NCI-H526 (cell line): ENCODE results near the gene GAS2.
A peak's percentile ranks its signal among the peaks of the same experiment; 100 is the strongest.

Source experiments
- DNase-seq, 2 experiments: peaks; one replicate each; lab custom pipeline; 2025; lab: John Stamatoyannopoulos, UW

Gene GAS2

GRCh38 chr11:22787551-22788162 lies 121.2 kb downstream of the GAS2 start:
- peak; percentile 49 to 81 for DNase-seq

DNA sequence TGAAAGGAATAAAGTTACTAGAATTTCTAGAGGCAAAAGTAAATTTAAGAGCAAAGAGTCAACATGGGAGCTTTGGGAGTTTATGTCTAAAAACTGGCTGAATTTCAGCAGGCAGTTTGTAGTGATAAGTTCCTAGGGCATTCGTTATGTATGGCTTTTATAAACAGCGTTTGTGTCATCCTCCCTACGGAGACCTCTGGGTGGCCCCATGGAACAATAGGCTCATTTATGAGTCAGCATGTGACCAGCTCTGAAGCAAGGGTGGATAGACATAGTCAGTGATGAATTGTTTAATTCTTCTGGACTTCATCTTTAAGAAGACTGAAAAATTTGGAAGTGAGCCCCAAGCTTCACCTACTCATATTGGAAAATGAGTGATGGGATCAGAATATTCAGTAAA lies 126.1 kb downstream of the GAS2 start:
- DNase-seq: peak; percentile 70 to 76

DNA sequence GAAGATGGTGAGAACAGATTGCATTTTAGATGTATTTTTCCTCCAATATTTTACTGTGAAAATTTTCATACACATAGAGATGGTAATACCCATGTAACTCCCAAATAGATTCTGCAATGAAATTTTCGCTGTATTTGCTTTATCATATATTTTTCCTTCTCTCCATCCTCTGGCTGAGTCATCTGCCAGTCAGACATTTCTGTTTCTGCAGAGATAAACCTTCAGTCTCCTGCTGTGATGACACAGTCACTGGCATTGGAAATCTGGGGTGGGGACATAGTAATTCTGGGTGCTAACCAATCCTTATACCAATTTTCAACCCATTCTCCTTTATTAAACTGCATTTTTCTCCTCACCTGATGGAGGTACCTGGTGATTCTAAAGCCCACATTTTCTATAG lies 129.5 kb downstream of the GAS2 start:
- no peak for DNase-seq

- no peak for DNase-seq
Observed at GRCh38 chr11:22797047-22797446, 130.6 kb downstream of the GAS2 start.

DNA sequence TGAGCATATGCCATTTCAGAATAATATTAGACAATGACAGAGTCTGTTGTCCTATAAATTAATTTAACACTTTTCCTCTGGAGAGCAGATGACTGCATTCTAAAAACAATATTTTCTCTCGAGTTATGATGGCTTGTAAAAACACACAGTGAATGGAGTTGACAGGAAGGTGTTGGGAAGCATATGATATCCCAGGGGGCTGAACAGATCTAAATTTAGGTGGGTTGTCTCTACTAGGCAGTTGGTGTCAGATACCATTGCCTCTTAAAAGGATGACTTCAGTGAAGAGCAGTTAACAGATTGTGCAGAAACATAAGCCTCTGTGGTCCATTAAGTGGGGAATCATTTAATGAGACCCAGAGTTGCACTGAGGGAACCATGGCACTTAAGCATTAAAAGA lies 132.5 kb downstream of the GAS2 start:
- DNase-seq: no peak

DNA sequence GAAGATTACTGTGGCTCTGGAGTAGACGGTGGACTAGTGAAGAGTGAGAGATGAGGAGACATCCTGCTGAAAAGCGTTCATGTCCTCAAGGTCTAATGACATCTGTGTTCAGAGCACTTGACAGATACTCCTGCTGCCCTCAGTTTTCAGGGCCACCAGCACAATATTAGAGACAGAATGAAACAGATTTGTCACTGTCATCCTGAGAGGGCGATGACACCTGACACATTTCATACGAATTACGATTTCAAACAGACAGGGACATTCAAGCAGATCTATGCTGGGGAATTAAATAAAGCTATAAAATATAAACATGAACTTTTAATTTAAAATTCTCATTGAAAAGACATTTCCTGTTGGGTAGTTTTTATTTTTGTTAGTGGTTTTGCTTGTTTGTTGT lies 134.1 kb downstream of the GAS2 start:
- no peak for DNase-seq

DNA sequence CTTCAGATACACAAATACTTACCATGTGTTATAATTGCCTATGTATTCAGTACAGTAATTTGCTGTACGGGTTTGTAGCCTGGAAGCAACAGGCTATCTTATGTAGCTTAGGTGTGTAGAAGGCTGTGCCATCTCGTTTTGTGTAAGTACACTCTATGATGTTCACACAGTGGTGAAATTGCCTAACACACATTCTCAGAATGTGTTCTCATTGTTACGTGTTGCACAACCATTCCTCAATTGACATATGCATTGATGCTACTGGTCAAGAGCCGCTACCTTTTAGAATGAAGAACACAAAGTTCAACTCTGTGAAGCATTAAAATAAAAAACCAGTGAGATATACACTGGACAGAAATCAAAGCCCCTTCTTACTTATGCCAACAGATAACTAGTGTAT lies 136.4 kb downstream of the GAS2 start:
- DNase-seq: no peak

DNA sequence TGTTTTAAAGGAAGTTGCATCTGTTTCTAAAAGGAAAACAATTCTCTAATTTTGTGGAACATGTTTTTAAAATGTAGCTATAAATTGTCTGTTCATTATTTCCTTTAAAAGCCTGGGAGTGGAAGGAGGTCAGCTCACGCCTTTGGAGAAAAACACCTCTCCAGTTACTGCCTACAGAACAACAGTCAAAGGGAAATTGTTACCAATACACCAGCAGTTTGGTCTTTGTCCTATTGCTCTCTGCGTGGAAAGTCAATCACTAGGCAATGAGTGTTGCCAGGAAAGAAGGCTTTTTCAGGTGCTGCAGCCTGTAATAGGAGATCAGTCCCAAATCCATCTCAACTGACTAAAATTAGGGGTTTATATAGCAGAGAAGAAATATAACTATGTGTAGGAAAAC lies 141.0 kb downstream of the GAS2 start:
- DNase-seq: no peak

DNA sequence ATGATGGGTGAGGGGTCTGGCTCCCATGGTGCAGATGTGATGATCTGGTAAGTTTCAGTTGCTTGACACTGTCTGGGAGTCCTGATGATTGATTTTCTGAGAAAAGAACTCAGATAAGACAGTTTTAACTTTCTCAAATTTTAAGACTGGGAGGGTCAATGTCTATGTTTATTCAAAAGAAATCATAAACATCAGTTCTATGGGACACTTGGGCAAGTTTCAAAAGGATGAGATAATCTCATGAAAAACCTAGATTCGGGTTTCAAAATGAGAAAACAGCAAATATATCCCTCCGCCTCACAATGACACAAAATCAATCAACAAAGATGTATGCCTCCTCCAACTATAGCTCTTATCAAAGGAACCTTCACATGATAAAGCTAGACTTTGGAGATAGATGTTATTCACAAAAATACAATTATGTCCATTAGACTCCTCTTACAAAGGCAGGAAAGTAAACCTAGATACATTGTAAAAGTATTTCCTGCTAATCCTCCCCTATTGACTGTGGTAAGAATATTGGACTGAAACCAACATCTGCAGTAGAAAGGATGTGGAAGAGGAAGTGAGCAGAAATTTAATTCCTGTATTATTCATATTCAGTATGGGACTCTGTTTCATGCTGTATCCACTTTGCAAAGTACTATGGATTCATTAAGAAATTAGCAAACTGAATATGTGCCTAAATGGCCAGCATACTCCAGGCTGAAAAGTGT lies 141.6 kb downstream of the GAS2 start:
- no peak for DNase-seq

DNA sequence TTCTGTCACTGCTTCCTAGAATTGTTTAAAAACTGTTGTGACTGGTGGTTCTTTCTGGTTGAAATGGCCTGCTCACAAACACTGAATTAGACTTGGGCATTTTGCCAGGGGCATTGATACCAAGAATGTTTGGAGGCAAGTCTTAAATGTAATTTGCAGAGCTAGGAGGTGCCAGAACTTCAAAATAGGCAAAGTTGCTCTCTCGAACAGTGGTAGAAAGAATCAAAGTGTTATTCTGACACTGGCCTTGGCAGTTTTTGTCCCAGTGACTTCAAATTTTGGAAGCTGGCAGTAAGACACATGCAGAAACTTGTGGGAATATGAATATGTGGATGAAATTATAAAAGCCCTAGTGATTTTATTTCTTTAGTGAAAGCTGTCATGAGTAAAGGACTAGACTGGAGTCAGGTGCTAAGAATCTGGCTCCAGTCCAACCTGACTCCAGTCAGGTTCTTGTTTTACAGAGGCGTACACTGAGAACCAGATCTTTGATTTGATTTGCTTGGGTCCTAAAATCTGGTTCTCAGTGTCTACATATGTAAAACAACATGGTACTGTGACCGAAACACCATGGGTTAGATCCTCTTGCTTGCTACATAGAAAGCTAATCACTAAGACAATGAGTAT lies 142.3 kb downstream of the GAS2 start:
- no peak for DNase-seq

- DNase-seq: no peak
Observed at GRCh38 chr11:22809893-22810292, 143.5 kb downstream of the GAS2 start.

GRCh38 chr11:22822203-22822602 lies 155.8 kb downstream of the GAS2 start:
- DNase-seq: no peak

- DNase-seq: peak; percentile 43 to 50
Observed at GRCh38 chr11:22828373-22828772, 162.0 kb downstream of the GAS2 start.

DNA sequence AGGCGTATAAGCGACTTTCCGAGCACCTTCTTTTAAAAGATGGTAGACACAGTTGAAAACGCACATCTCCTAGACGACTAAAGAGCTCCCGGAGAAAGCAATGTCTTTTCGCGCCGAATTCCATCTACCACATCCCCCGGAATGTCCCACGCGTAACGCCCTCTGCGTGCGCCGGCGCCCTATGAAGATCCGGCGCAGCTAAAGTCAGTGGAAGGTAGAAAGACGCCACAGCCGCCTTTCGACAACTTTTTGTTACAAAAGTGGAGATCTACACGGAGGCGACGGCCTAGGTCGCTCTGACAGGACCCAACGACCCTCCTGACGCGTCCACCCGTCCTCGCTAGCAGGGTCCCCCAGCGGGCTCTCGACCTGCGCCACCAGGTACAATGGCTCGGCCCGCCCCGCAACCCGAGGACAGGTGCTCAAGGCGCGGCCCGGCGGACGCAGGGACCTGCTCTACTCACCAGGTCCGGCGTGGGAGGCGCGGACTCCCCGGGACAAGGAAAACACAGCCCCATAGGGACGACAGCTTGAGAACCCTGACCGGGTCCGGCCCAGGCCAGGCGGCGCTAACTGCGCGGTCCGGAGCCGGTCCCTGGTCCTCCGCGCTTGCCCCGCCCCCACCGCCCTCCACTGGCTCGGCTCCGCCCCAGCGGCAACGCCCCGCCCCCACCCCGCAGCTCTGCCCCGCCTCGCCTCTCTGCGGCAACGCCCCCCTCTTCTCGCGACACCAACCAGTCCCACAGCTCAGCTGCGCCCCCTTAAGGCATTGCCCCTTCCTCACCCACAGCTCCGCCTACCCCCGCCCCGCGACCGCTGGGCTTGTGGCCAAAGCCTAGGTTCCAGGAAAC lies 163.0 kb downstream of the GAS2 start, which contains the start of gene SVIP:
Gene SVIP, minus strand, starts transcription at position 571 of the 851 bp plus-strand sequence. Its CDS starts 53 bp downstream, at position 518.
- peak; percentile 92 to 99 for DNase-seq

GRCh38 chr11:22830082-22830414 lies 163.6 kb downstream of the GAS2 start:
- no peak for DNase-seq

GRCh38 chr11:22832315-22833015 lies 166.1 kb downstream of the GAS2 start:
- no peak for DNase-seq

GRCh38 chr11:22846726-22847125 lies 180.3 kb downstream of the GAS2 start:
- no peak for DNase-seq

DNA sequence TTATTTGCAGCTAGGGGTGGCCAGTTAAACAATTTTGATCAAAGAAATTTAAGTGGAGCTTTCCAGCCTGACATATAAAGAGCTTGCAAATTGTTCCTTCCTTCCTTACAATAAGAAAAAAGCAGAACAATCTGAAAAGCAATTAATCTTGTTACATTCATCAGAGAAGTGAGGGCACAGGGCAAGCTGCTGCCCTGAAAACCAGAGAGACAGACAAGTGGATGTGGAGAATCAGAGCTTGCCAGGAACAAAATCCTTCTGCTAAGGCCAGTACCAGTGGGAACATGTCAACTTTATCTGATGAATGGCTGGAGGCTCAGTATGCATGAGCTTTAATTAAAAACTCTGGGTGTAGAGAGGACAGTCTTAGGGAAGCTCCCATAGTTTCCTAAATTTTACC lies 185.1 kb downstream of the GAS2 start:
- no peak for DNase-seq

DNA sequence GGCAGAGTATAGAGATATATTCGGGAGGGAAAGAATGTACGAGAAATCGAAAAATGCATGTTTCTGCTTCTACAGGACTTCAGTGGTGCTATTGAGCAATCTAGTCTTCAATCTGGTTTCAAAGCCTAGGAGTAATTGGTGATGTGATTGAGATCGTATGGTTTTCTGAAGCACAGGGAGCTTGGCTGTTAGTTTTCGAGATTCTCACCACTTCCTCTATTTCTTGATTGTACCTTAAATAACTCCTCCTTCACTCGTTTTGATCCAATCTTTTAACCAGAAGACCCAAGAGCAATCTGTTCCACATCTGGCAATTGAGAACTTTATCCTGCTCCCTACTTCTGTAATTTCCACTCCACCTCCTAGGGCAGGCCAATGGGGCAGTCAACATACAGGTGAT lies 193.3 kb downstream of the GAS2 start:
- no peak for DNase-seq

DNA sequence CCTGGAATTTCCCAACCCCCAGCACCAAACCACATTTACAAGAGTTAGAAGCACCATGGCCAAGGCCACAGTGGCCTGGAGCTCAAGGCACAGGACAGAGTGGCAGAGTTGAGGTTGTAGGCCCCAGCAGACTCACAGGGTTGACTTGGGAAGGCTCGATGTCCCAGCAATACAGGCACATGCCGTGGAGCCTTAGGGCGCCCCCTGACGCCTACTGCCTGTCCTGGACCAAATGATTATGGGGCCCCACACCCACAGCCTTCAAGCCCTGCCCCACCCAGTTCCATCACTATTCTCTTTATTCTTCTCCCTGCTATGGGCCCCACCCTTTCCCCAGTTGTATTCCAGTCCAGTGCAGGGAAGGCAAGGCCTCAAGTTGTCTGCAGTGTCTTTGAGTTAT lies 193.8 kb downstream of the GAS2 start, which contains the start of gene CCDC179:
Gene CCDC179, minus strand, starts transcription at position 234 of the 400 bp plus-strand sequence. Its CDS starts 53 bp downstream, at position 181.
- DNase-seq: no peak
